Calu3 (cell line): ENCODE results near the gene PRKAR2B. TPM values are rescaled to one million over a fixed set of nuclear protein-coding genes. Genes with fewer than 3 reads are reported as not detected.

Experiments
- BruUV-seq: library from RNA; stranded (reverse); fragments of 400-500 nt; replicated peaks from 2 replicates; lab custom pipeline; 2021; lab: Mats Ljungman, UMichigan
- CTCF ChIA-PET: fragments of 300-600 bp; sonication (Branson Sonifier 250); formaldehyde crosslinking; loops from one replicate; lab custom pipeline; 2022; ENCODE audit warnings: antibody characterized with exemption; lab: Charles Lee
- DNase-seq: peaks from one replicate; pipeline ENCODE4 v3.0.0; 2022
- H3K27ac Mint-ChIP-seq: one replicate; pipeline ENCODE4 v1.8.0; 2022; ENCODE audit warnings: mixed read lengths; ENCODE audit not compliant: unreplicated experiment
- H3K27me3 Mint-ChIP-seq: one replicate; pipeline ENCODE4 v1.8.0; 2022; ENCODE audit warnings: mixed read lengths; ENCODE audit not compliant: unreplicated experiment
- H3K36me3 Mint-ChIP-seq: one replicate; pipeline ENCODE4 v1.8.0; 2022; ENCODE audit warnings: mild to moderate bottlenecking, moderate library complexity, mixed read lengths; ENCODE audit not compliant: insufficient read depth, unreplicated experiment
- H3K4me1 Mint-ChIP-seq: one replicate; pipeline ENCODE4 v1.8.0; 2022; ENCODE audit warnings: mild to moderate bottlenecking, low read depth, mixed read lengths; ENCODE audit not compliant: unreplicated experiment
- H3K4me3 Mint-ChIP-seq: one replicate; pipeline ENCODE4 v1.8.0; 2022; ENCODE audit warnings: mild to moderate bottlenecking, low read depth, moderate library complexity, mixed read lengths; ENCODE audit not compliant: unreplicated experiment
- H3K9me3 Mint-ChIP-seq: one replicate; pipeline ENCODE4 v1.8.0; 2022; ENCODE audit warnings: low read depth, mixed read lengths; ENCODE audit not compliant: unreplicated experiment
- intact Hi-C: fragments of 100-400 bp; cut with micrococcal nuclease; formaldehyde crosslinking; loops from one replicate; pipeline ENCODE4 v1.10.0; 2022; ENCODE audit not compliant: unreplicated experiment
- total RNA-seq: library from RNA; stranded (reverse); gene quantifications from 2 replicates; pipeline ENCODE4 v1.2.3, GENCODE V29; 2022
- TF ChIP-seq, protein P1 (sequence below): fragments of 200-600 bp; IDR thresholded peaks from one replicate; pipeline ENCODE4 v1.8.0; 2022; ENCODE audit warnings: antibody characterized with exemption; ENCODE audit not compliant: unreplicated experiment

PRKAR2B gene
- total RNA-seq, 1 experiment from 2014 or later: 3.1 TPM

DNA sequence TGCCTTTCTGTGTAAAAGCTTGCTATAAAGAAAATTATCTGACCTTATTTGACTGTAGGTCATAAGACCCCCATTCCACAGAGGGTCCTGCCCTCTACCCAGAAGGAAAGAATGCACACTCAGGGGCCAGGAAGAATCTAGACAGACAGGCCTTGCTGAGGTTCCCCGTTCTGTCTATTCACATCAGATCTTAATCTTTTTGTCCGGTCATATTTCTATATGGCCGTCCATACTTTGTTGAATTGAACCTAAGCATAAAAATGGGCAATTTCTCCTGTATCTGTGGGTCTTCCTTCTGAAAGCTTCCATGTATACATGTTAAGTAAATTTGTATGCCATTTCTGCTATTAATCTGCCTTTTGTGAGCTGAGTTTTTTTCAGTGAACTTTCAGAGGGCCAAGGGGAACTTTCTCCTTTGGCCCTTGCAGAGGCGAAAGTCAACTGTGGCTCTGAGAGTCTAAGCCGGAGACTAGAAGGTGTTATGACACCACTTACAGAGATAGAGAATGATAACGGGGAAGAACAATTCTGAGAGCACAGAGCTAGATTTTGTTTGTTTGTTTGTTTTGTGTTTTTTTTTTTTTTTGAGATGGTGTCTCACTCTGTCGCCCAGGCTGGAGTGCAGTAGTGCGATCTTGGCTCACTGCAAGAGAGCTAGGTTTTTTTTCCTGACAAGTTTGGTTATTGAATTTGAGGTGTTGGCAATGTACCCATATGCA lies 11.6 kb upstream of the PRKAR2B start:
- TF ChIP-seq, protein P1, sequence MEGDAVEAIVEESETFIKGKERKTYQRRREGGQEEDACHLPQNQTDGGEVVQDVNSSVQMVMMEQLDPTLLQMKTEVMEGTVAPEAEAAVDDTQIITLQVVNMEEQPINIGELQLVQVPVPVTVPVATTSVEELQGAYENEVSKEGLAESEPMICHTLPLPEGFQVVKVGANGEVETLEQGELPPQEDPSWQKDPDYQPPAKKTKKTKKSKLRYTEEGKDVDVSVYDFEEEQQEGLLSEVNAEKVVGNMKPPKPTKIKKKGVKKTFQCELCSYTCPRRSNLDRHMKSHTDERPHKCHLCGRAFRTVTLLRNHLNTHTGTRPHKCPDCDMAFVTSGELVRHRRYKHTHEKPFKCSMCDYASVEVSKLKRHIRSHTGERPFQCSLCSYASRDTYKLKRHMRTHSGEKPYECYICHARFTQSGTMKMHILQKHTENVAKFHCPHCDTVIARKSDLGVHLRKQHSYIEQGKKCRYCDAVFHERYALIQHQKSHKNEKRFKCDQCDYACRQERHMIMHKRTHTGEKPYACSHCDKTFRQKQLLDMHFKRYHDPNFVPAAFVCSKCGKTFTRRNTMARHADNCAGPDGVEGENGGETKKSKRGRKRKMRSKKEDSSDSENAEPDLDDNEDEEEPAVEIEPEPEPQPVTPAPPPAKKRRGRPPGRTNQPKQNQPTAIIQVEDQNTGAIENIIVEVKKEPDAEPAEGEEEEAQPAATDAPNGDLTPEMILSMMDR: no peak
- no TSS peak for BruUV-seq
- intact Hi-C loops: no loop called here
- Mint-ChIP-seq H3K27me3 (peaks cover 16% of the 10 kb centered on the region), H3K36me3 (no peaks in the 10 kb centered on the region), H3K4me3 (no peak overlapping the region), H3K27ac (no peak overlapping the region), H3K4me1 (no peaks in the 10 kb centered on the region), H3K9me3 (no peaks in the 10 kb centered on the region)
- CTCF ChIA-PET: no interaction called here
- DNase-seq: no peak

DNA sequence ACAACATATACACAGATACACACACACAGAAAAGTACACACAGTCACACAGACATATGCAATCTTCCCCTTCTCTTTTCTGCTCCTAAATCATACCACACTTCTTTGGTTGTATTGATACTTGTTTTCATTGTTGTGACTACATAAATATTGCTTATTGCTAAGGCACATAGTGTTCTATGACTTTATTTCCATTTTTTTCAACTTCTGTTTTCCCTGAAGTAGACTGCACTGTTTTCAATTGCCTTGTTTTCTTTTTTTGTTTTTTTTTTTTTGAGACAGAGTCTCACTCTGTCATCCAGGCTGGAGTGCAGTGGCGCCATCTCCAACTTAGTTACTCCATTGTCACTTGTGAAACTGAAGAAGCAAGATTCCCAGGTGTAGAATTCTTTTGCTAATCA lies 10.0 kb upstream of the PRKAR2B start:
- H3K36me3 Mint-ChIP-seq: no peaks in the 10 kb centered on the region
- no TSS peak for BruUV-seq
- TF ChIP-seq, protein P1: no peak
- H3K27me3 Mint-ChIP-seq: peaks cover 16% of the 10 kb centered on the region
- H3K4me3 Mint-ChIP-seq: no peak overlapping the region
- H3K27ac Mint-ChIP-seq: no peak overlapping the region
- H3K9me3 Mint-ChIP-seq: no peaks in the 10 kb centered on the region
- no peak for DNase-seq
- intact Hi-C loops: no loop called here
- H3K4me1 Mint-ChIP-seq: no peaks in the 10 kb centered on the region
- CTCF ChIA-PET: no interaction called here

DNA sequence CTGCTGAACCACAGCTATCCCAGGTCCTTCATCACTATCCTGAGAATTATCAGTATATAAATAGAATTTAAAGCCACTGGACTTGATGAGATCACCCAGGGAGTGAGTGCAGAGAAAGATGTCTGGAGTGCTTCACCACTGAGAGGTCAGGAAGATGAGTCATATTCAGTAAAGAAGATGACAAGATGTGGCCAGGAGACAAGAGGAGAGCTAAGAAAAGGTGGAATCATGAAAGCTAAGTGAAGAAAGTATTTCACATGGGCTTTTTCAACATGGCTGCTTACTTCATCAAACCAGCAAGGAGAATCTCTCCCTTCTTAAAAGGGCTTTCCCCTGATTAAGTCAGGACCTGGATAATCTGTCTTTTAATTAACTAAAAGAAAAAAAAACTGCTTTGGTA lies 9.1 kb upstream of the PRKAR2B start:
- CTCF ChIA-PET: no interaction called here
- no peak for DNase-seq
- BruUV-seq: no TSS peak
- Mint-ChIP-seq H3K4me3 (no peak overlapping the region), H3K9me3 (no peaks in the 10 kb centered on the region), H3K36me3 (no peaks in the 10 kb centered on the region), H3K27ac (no peak overlapping the region), H3K27me3 (peaks cover 16% of the 10 kb centered on the region), H3K4me1 (no peaks in the 10 kb centered on the region)
- TF ChIP-seq, protein P1: no peak
- intact Hi-C loops: no loop called here

DNA sequence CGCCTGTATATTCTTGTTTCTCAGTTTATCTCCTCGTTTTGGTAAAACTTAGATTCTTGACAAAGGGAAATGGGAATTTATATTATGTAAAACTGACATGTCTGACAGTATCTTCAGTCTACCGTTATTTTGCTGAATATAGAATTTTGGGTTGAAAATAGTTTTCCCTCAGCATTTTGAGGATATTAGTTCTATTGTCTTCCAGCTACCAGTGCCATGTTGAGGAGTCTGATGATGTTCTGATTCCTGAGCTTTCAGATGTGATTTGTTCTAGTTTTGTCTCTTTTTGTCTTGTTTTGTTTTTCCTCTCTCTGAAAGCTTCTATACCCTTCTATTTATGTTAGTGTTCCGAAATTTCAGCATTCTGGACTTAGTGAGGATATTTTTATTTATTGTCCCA lies 8.0 kb upstream of the PRKAR2B start:
- BruUV-seq: no TSS peak
- intact Hi-C loops: no loop called here
- TF ChIP-seq, protein P1: no peak
- DNase-seq: no peak
- no peak overlapping the region for H3K27ac Mint-ChIP-seq
- H3K4me1 Mint-ChIP-seq: no peaks in the 10 kb centered on the region
- no peak overlapping the region for H3K4me3 Mint-ChIP-seq
- H3K9me3 Mint-ChIP-seq: no peaks in the 10 kb centered on the region
- CTCF ChIA-PET: no interaction called here
- peaks cover 14% of the 10 kb centered on the region for H3K27me3 Mint-ChIP-seq
- H3K36me3 Mint-ChIP-seq: no peaks in the 10 kb centered on the region
